Fibroblast of gingiva (primary cell): ENCODE data around the gene SSBP3.
A peak's percentile ranks its signal among the peaks of the same experiment; 100 is the strongest.
"Not testable (repeated sequence)": the region's sequence is repeated elsewhere in the genome, so short reads cannot be mapped to it uniquely, and the experiment has no call there.

Source experiments
- DNase-seq: peaks from one replicate; pipeline ENCODE4 v3.0.0-alpha.2; 2011; ENCODE audit warnings: low read depth

Gene SSBP3

GRCh38 chr1:54406339-54407153 lies at the start of gene SSBP3:
Gene SSBP3, minus strand, starts transcription at chr1:54406394.
- DNase-seq: peak; percentile 93

- DNase-seq: no peak
Measured at GRCh38 chr1:54453509-54453908, 47.3 kb upstream of the SSBP3 start.

- no peak for DNase-seq
Measured at GRCh38 chr1:54453022-54453421, 46.8 kb upstream of the SSBP3 start.

GRCh38 chr1:54449431-54449830 lies 43.2 kb upstream of the SSBP3 start:
- DNase-seq: not testable (repeated sequence)

- not testable (repeated sequence) for DNase-seq
Measured at GRCh38 chr1:54448801-54449200, 42.6 kb upstream of the SSBP3 start.

GRCh38 chr1:54447081-54447480 lies 40.9 kb upstream of the SSBP3 start:
- not testable (repeated sequence) for DNase-seq

- no peak for DNase-seq
Measured at GRCh38 chr1:54442185-54442584, 36.0 kb upstream of the SSBP3 start.

GRCh38 chr1:54439550-54440223 lies 33.5 kb upstream of the SSBP3 start:
- DNase-seq: no peak

GRCh38 chr1:54437783-54438182 lies 31.6 kb upstream of the SSBP3 start:
- no peak for DNase-seq

- no peak for DNase-seq
Measured at GRCh38 chr1:54436826-54437225, 30.6 kb upstream of the SSBP3 start.

- no peak for DNase-seq
Measured at GRCh38 chr1:54429838-54430237, 23.6 kb upstream of the SSBP3 start.

GRCh38 chr1:54428837-54429518 lies 22.8 kb upstream of the SSBP3 start:
- DNase-seq: no peak

GRCh38 chr1:54425152-54425584 lies 19.0 kb upstream of the SSBP3 start:
- no peak for DNase-seq

GRCh38 chr1:54424398-54424797 lies 18.2 kb upstream of the SSBP3 start:
- no peak for DNase-seq

- DNase-seq: no peak
Measured at GRCh38 chr1:54421101-54421504, 14.9 kb upstream of the SSBP3 start.

- DNase-seq: not testable (repeated sequence)
Measured at GRCh38 chr1:54418598-54418997, 12.4 kb upstream of the SSBP3 start.

GRCh38 chr1:54417123-54417522 lies 10.9 kb upstream of the SSBP3 start:
- DNase-seq: no peak

- no peak for DNase-seq
Measured at GRCh38 chr1:54416435-54416834, 10.2 kb upstream of the SSBP3 start.

- DNase-seq: no peak
Measured at GRCh38 chr1:54415991-54416390, 9.8 kb upstream of the SSBP3 start.

- DNase-seq: no peak
Measured at GRCh38 chr1:54415533-54415932, 9.3 kb upstream of the SSBP3 start.

- DNase-seq: no peak
Measured at GRCh38 chr1:54413732-54414131, 7.5 kb upstream of the SSBP3 start.

GRCh38 chr1:54413295-54413694 lies 7.1 kb upstream of the SSBP3 start:
- DNase-seq: peak; percentile 48

GRCh38 chr1:54410359-54410758 lies 4.2 kb upstream of the SSBP3 start:
- no peak for DNase-seq
